Measurements from ENCODE around the gene SERTAD3. TPM values are rescaled to one million over a fixed set of nuclear protein-coding genes. Genes with fewer than 3 reads are reported as not detected.

The SERTAD3 gene
- total RNA-seq, 1 experiment from 2014 or later, result 26.3 TPM

DNA sequence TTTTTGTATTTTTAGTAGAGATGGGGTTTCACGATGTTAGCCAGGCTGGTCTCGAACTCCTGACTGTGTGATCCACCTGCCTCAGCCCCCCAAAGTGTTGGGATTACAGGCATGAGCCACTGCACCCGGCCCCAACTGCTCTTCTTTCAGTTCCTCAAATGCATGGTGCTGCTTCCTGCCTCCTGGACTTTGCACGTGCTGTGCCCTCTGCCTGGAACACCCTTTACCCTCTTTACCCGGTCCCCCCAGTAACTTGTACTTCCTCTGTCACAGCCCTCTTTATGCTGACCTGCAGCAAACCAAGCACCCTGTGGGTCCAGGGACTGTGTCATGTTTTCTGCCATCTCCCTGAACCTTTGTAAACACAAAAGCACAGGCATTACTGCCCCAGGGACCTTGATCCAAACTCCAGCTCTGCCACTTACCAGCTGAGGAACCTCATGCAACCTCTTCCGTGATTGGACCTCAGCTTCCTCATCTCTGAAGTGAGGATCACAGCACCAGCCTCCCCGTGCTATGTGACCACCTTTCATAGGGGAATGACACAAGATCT lies 17.6 kb upstream of the SERTAD3 start:
- BruUV-seq (replicated peaks), result no TSS peak
- CTCF ChIA-PET, result no interaction called here
- POLR2A ChIA-PET (ENCODE audit: low non-redundant PET), result no interaction called here

DNA sequence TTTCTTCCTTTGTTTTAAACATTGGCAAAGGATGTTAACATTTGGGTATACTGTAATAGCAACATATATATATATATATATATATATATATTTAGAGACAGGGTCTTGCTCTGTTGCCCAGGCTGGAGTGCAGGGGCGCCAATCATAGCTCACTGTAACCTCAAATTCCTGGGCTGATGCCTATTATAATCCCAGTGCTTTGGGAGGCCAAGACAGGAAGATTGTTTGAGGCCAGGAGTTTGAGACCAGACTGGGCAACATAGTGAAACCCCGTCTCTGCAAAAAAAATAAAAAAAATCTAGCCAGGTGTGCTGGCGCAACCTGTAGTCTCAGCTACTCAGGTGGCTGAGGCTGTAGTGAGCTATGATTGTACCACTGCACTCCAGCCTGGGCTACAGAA lies 16.1 kb upstream of the SERTAD3 start:
- no TSS peak for BruUV-seq (replicated peaks)
- TF ChIP-seq EZH2 (IDR thresholded peaks at IDR 0.05; ENCODE audit: borderline replicate concordance, low read depth, low read length, poor library complexity, severe bottlenecking), result no peak
- TF ChIP-seq, protein P1, sequence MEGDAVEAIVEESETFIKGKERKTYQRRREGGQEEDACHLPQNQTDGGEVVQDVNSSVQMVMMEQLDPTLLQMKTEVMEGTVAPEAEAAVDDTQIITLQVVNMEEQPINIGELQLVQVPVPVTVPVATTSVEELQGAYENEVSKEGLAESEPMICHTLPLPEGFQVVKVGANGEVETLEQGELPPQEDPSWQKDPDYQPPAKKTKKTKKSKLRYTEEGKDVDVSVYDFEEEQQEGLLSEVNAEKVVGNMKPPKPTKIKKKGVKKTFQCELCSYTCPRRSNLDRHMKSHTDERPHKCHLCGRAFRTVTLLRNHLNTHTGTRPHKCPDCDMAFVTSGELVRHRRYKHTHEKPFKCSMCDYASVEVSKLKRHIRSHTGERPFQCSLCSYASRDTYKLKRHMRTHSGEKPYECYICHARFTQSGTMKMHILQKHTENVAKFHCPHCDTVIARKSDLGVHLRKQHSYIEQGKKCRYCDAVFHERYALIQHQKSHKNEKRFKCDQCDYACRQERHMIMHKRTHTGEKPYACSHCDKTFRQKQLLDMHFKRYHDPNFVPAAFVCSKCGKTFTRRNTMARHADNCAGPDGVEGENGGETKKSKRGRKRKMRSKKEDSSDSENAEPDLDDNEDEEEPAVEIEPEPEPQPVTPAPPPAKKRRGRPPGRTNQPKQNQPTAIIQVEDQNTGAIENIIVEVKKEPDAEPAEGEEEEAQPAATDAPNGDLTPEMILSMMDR (conservative IDR thresholded peaks at IDR 0.05; ENCODE audit: low read depth, low read length), result no peak
- Histone ChIP-seq H3K4me1 (ENCODE audit: insufficient read depth, low read length, poor library complexity, severe bottlenecking) (peaks cover 12% of the 10 kb centered on the region), H3K36me3 (ENCODE audit: insufficient read depth, low read length, poor library complexity, severe bottlenecking) (no peaks in the 10 kb centered on the region), H3K4me3 (ENCODE audit: low read depth, low read length, poor library complexity, severe bottlenecking) (no peak overlapping the region), H3K27me3 (replicated peaks; ENCODE audit: insufficient read depth, low read depth, low read length, poor library complexity) (no peaks in the 10 kb centered on the region), H3K27ac (ENCODE audit: low read depth, low read length, poor library complexity, severe bottlenecking) (no peak overlapping the region), H3K9me3 (ENCODE audit: low read depth, low read length, poor library complexity, severe bottlenecking) (no peaks in the 10 kb centered on the region)
- CTCF ChIA-PET, result no interaction called here
- DNase-seq (ENCODE audit: low spot score), result no peak
- intact Hi-C loops (cut with micrococcal nuclease; ENCODE audit: unreplicated experiment), result loop anchor here (10.0 kb wide), 1 partner anchor 135 kb away; no protein-coding TSS in a partner anchor
- POLR2A ChIA-PET (ENCODE audit: low non-redundant PET), result no interaction called here

More for the DNA sequence above, 17.6 kb upstream of the SERTAD3 start:
- Histone ChIP-seq H3K4me1 (ENCODE audit: insufficient read depth, low read length, poor library complexity, severe bottlenecking) (peaks cover 22% of the 10 kb centered on the region), H3K27me3 (replicated peaks; ENCODE audit: insufficient read depth, low read depth, low read length, poor library complexity) (no peaks in the 10 kb centered on the region), H3K36me3 (ENCODE audit: insufficient read depth, low read length, poor library complexity, severe bottlenecking) (no peaks in the 10 kb centered on the region), H3K9me3 (ENCODE audit: low read depth, low read length, poor library complexity, severe bottlenecking) (no peaks in the 10 kb centered on the region), H3K27ac (ENCODE audit: low read depth, low read length, poor library complexity, severe bottlenecking) (no peak overlapping the region), H3K4me3 (ENCODE audit: low read depth, low read length, poor library complexity, severe bottlenecking) (no peak overlapping the region)
- DNase-seq (ENCODE audit: low spot score), result no peak
- intact Hi-C loops (cut with micrococcal nuclease; ENCODE audit: unreplicated experiment), result loop anchor here (10.0 kb wide), 1 partner anchor 133 kb away; no protein-coding TSS in a partner anchor
- TF ChIP-seq EZH2 (IDR thresholded peaks at IDR 0.05; ENCODE audit: borderline replicate concordance, low read depth, low read length, poor library complexity, severe bottlenecking), result no peak
- TF ChIP-seq, protein P1 (conservative IDR thresholded peaks at IDR 0.05; ENCODE audit: low read depth, low read length), result no peak

DNA sequence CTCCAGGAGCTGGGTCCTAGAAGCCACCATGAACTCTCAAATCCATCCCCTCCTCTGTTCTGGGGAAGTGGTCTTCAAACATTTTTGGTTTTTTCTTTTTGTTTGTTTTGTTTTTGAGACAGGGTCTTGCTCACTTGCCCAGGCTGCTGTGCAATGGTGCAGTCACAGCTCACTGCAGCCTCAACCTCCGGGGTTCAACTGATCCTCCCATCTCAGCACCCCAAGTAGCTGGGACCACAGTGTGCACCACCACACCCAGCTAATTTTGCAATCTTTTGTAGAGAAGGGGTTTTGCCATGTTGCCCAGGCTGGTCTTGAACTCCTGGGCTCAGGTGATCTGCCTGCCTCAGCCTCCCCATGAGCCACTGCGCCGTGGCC lies 14.5 kb upstream of the SERTAD3 start:
- H3K27ac ChIP-seq (ENCODE audit: low read depth, low read length, poor library complexity, severe bottlenecking), result no peak overlapping the region
- H3K36me3 ChIP-seq (ENCODE audit: insufficient read depth, low read length, poor library complexity, severe bottlenecking), result no peaks in the 10 kb centered on the region
- no peaks in the 10 kb centered on the region for H3K9me3 ChIP-seq (ENCODE audit: low read depth, low read length, poor library complexity, severe bottlenecking)
- peaks cover 2% of the 10 kb centered on the region for H3K4me1 ChIP-seq (ENCODE audit: insufficient read depth, low read length, poor library complexity, severe bottlenecking)
- no peak overlapping the region for H3K4me3 ChIP-seq (ENCODE audit: low read depth, low read length, poor library complexity, severe bottlenecking)
- TF ChIP-seq, protein P1 (conservative IDR thresholded peaks at IDR 0.05; ENCODE audit: low read depth, low read length), result no peak
- no peak for TF ChIP-seq EZH2 (IDR thresholded peaks at IDR 0.05; ENCODE audit: borderline replicate concordance, low read depth, low read length, poor library complexity, severe bottlenecking)
- no TSS peak for BruUV-seq (replicated peaks)
- POLR2A ChIA-PET (ENCODE audit: low non-redundant PET), result no interaction called here
- CTCF ChIA-PET, result no interaction called here
- no peaks in the 10 kb centered on the region for H3K27me3 ChIP-seq (replicated peaks; ENCODE audit: insufficient read depth, low read depth, low read length, poor library complexity)
- no peak for DNase-seq (ENCODE audit: low spot score)
- intact Hi-C loops (cut with micrococcal nuclease; ENCODE audit: unreplicated experiment), result no loop called here

All from A673 (cell line).